ENCODE data around the gene SLC6A9. TPM values are rescaled to one million over a fixed set of nuclear protein-coding genes. Genes with fewer than 3 reads are reported as not detected.

SLC6A9 gene
- total and polyA plus RNA-seq, 2 experiments from 2014 or later, result 13.5 to 25.3 TPM

GRCh38 chr1:43982808-43983207 is 48.5 kb downstream of the SLC6A9 start:
- H3K9me3 ChIP-seq (ENCODE audit: low read depth), result no peaks in the 10 kb centered on the region
- H3K4me1 ChIP-seq (ENCODE audit: insufficient read depth), result peaks cover 26% of the 10 kb centered on the region
- peaks cover 23% of the 10 kb centered on the region for H3K79me2 ChIP-seq
- H3K27ac ChIP-seq, result no peak overlapping the region
- no peaks in the 10 kb centered on the region for H3K36me3 ChIP-seq (replicated peaks; ENCODE audit: insufficient read depth, low read depth)
- H4K20me1 ChIP-seq (ENCODE audit: insufficient read depth, poor library complexity, severe bottlenecking), result peaks cover 5% of the 10 kb centered on the region
- H3K27me3 ChIP-seq, result no peaks in the 10 kb centered on the region
- WGBS (ENCODE audit: low lambda C conversion rate, missing lambda C conversion rate), result 95% methylated on average over 15 of the region's 15 CpGs
- H3K9me2 ChIP-seq (replicated peaks; ENCODE audit: insufficient read depth), result no peaks in the 10 kb centered on the region
- H3K4me2 ChIP-seq, result no peak overlapping the region
- H3K4me3 ChIP-seq, result no peak overlapping the region
- no peak for DNase-seq (ENCODE audit: low spot score)
- H2AFZ ChIP-seq, result no peak overlapping the region
- no peak for TF ChIP-seq EZH2phosphoT487 (IDR thresholded peaks at IDR 0.05; ENCODE audit: low read depth, severe bottlenecking, unreplicated experiment)
- TF ChIP-seq EZH2 (IDR thresholded peaks at IDR 0.05; ENCODE audit: borderline replicate concordance), result no peak

- no peak for DNase-seq (ENCODE audit: low spot score)
- no peaks in the 10 kb centered on the region for H3K9me2 ChIP-seq (replicated peaks; ENCODE audit: insufficient read depth)
- no peak overlapping the region for H3K4me2 ChIP-seq
- H3K79me2 ChIP-seq, result peaks cover 29% of the 10 kb centered on the region
- H3K27me3 ChIP-seq, result no peaks in the 10 kb centered on the region
- H3K4me1 ChIP-seq (ENCODE audit: insufficient read depth), result peaks cover 29% of the 10 kb centered on the region
- H3K4me3 ChIP-seq, result no peak overlapping the region
- no peaks in the 10 kb centered on the region for H3K36me3 ChIP-seq (replicated peaks; ENCODE audit: insufficient read depth, low read depth)
- TF ChIP-seq EZH2 (IDR thresholded peaks at IDR 0.05; ENCODE audit: borderline replicate concordance), result no peak
- no peak for TF ChIP-seq CTCF (IDR thresholded peaks at IDR 0.05; ENCODE audit: poor library complexity)
- no peak for TF ChIP-seq EZH2phosphoT487 (IDR thresholded peaks at IDR 0.05; ENCODE audit: low read depth, severe bottlenecking, unreplicated experiment)
- no peak overlapping the region for H3K27ac ChIP-seq
- H2AFZ ChIP-seq, result no peak overlapping the region
- no peaks in the 10 kb centered on the region for H3K9me3 ChIP-seq (ENCODE audit: low read depth)
- 94% methylated on average over 8 of the region's 8 CpGs for WGBS (ENCODE audit: low lambda C conversion rate, missing lambda C conversion rate)
- peaks cover 11% of the 10 kb centered on the region for H4K20me1 ChIP-seq (ENCODE audit: insufficient read depth, poor library complexity, severe bottlenecking)
Measured at GRCh38 chr1:43982241-43982640, 49.0 kb downstream of the SLC6A9 start.

- Histone ChIP-seq H3K27ac (no peak overlapping the region), H3K4me3 (no peak overlapping the region)
Measured at GRCh38 chr1:43981636-43982035, 49.6 kb downstream of the SLC6A9 start.

GRCh38 chr1:43981135-43981491 is 50.1 kb downstream of the SLC6A9 start:
- no peak for DNase-seq (ENCODE audit: low spot score)
- Histone ChIP-seq H3K4me1 (ENCODE audit: insufficient read depth) (peaks cover 29% of the 10 kb centered on the region), H3K27me3 (no peaks in the 10 kb centered on the region), H3K9me2 (replicated peaks; ENCODE audit: insufficient read depth) (no peaks in the 10 kb centered on the region), H3K27ac (no peak overlapping the region), H3K79me2 (peaks cover 40% of the 10 kb centered on the region), H3K4me2 (peak overlapping the region; percentile 99), H3K4me3 (no peak overlapping the region), H2AFZ (no peak overlapping the region), H3K9me3 (ENCODE audit: low read depth) (no peaks in the 10 kb centered on the region), H4K20me1 (ENCODE audit: insufficient read depth, poor library complexity, severe bottlenecking) (peaks cover 21% of the 10 kb centered on the region), H3K36me3 (replicated peaks; ENCODE audit: insufficient read depth, low read depth) (no peaks in the 10 kb centered on the region)
- 90% methylated on average over 20 of the region's 20 CpGs for WGBS (ENCODE audit: low lambda C conversion rate, missing lambda C conversion rate)
- no peak for TF ChIP-seq EZH2phosphoT487 (IDR thresholded peaks at IDR 0.05; ENCODE audit: low read depth, severe bottlenecking, unreplicated experiment)

More at GRCh38 chr1:43981636-43982035, 49.6 kb downstream of the SLC6A9 start:
- H3K4me2 ChIP-seq, result no peak overlapping the region
- peaks cover 28% of the 10 kb centered on the region for H3K4me1 ChIP-seq (ENCODE audit: insufficient read depth)
- no peaks in the 10 kb centered on the region for H3K9me2 ChIP-seq (replicated peaks; ENCODE audit: insufficient read depth)
- peaks cover 35% of the 10 kb centered on the region for H3K79me2 ChIP-seq
- 99% methylated on average over 20 of the region's 20 CpGs for WGBS (ENCODE audit: low lambda C conversion rate, missing lambda C conversion rate)
- DNase-seq (ENCODE audit: low spot score), result no peak
- H3K9me3 ChIP-seq (ENCODE audit: low read depth), result no peaks in the 10 kb centered on the region
- H3K27me3 ChIP-seq, result no peaks in the 10 kb centered on the region
- H4K20me1 ChIP-seq (ENCODE audit: insufficient read depth, poor library complexity, severe bottlenecking), result peaks cover 17% of the 10 kb centered on the region
- TF ChIP-seq EZH2phosphoT487 (IDR thresholded peaks at IDR 0.05; ENCODE audit: low read depth, severe bottlenecking, unreplicated experiment) (no peak), CTCF (IDR thresholded peaks at IDR 0.05; ENCODE audit: poor library complexity) (no peak)
- H3K36me3 ChIP-seq (replicated peaks; ENCODE audit: insufficient read depth, low read depth), result no peaks in the 10 kb centered on the region
- no peak overlapping the region for H2AFZ ChIP-seq

All from hepatocyte (in vitro differentiated cells).